ENCODE results near the gene PGBD2. TPM values are rescaled to one million over a fixed set of nuclear protein-coding genes. Genes with fewer than 3 reads are reported as not detected.

PGBD2 gene
- total and polyA plus RNA-seq, 4 donors, result 3.5 to 12.5 (median 5.0) TPM

GRCh38 chr1:248904437-248905216 is 1.4 kb upstream of the PGBD2 start:
- no peak overlapping the region for H3K4me3 ChIP-seq
- no peak overlapping the region for H3K9ac ChIP-seq (ENCODE audit: insufficient read depth in 1 of 2, low read length in 2 of 2)
- H3K27me3 ChIP-seq (ENCODE audit: control insufficient read depth in 3 of 3, insufficient read depth in 3 of 3, low read length in 2 of 3), result no peaks in the 10 kb centered on the region
- H3K9me3 ChIP-seq (ENCODE audit: control insufficient read depth in 4 of 4, insufficient read depth in 3 of 4, low read length in 3 of 4), result no peaks in the 10 kb centered on the region
- 95 to 96% methylated on average over 3 of the region's 3 CpGs for WGBS, 2 donors
- ATAC-seq (ENCODE audit: insufficient read depth, low FRiP score) (no peak), DNase-seq (no peak)
- peaks cover 0 to 9% (median 5%) of the 10 kb centered on the region in 5 donors for H3K4me1 ChIP-seq (ENCODE audit: control insufficient read depth in 5 of 5, insufficient read depth in 5 of 5, low read length in 5 of 5)
- no peak overlapping the region for H3K27ac ChIP-seq (ENCODE audit: low read depth in 1 of 2, low read length in 1 of 2)
- no peak for TF ChIP-seq CTCF (IDR thresholded peaks at IDR 0.05; ENCODE audit: control extremely low read depth, extremely low read depth)
- peaks cover 0 to 2% (median 0%) of the 10 kb centered on the region in 4 donors for H3K36me3 ChIP-seq (ENCODE audit: control insufficient read depth in 4 of 4, insufficient read depth in 4 of 4, low read length in 4 of 4)

GRCh38 chr1:248905662-248906008 is 400 bp upstream of the PGBD2 start:
- H3K9me3 ChIP-seq (ENCODE audit: control insufficient read depth in 4 of 4, insufficient read depth in 3 of 4, low read length in 3 of 4), result no peaks in the 10 kb centered on the region
- no peaks in the 10 kb centered on the region for H3K27me3 ChIP-seq (ENCODE audit: control insufficient read depth in 3 of 3, insufficient read depth in 3 of 3, low read length in 2 of 3)
- H3K27ac ChIP-seq (ENCODE audit: low read depth in 1 of 2, low read length in 1 of 2), result peak overlapping the region; percentile 75 to 100
- 25 to 33% methylated on average over 4 of the region's 4 CpGs for WGBS, 2 donors
- peak overlapping the region; percentile 53 to 63 for H3K9ac ChIP-seq (ENCODE audit: insufficient read depth in 1 of 2, low read length in 2 of 2)
- H3K4me1 ChIP-seq (ENCODE audit: control insufficient read depth in 5 of 5, insufficient read depth in 5 of 5, low read length in 5 of 5), result peaks cover 0 to 9% (median 5%) of the 10 kb centered on the region in 5 donors
- ATAC-seq (ENCODE audit: insufficient read depth, low FRiP score) (no peak), DNase-seq (no peak)
- H3K36me3 ChIP-seq (ENCODE audit: control insufficient read depth in 4 of 4, insufficient read depth in 4 of 4, low read length in 4 of 4), result peaks cover 0 to 7% (median 0%) of the 10 kb centered on the region in 4 donors
- no peak for TF ChIP-seq CTCF (IDR thresholded peaks at IDR 0.05; ENCODE audit: control extremely low read depth, extremely low read depth)
- peak overlapping the region; percentile 95 for H3K4me3 ChIP-seq

- no peak for TF ChIP-seq CTCF (IDR thresholded peaks at IDR 0.05; ENCODE audit: control extremely low read depth, extremely low read depth)
- Histone ChIP-seq H3K27ac (ENCODE audit: low read depth in 1 of 2, low read length in 1 of 2) (peak overlapping the region; percentile 87 to 94), H3K9ac (ENCODE audit: insufficient read depth in 1 of 2, low read length in 2 of 2) (peak overlapping the region; percentile 67 to 81), H3K27me3 (ENCODE audit: control insufficient read depth in 3 of 3, insufficient read depth in 3 of 3, low read length in 2 of 3) (no peaks in the 10 kb centered on the region), H3K9me3 (ENCODE audit: control insufficient read depth in 4 of 4, insufficient read depth in 3 of 4, low read length in 3 of 4) (no peaks in the 10 kb centered on the region), H3K4me3 (peak overlapping the region; percentile 52), H3K36me3 (ENCODE audit: control insufficient read depth in 4 of 4, insufficient read depth in 4 of 4, low read length in 4 of 4) (peaks cover 0 to 7% (median 0%) of the 10 kb centered on the region in 4 donors), H3K4me1 (ENCODE audit: control insufficient read depth in 5 of 5, insufficient read depth in 5 of 5, low read length in 5 of 5) (peaks cover 0 to 9% (median 5%) of the 10 kb centered on the region in 5 donors)
- WGBS, 2 donors, result 27 to 29% methylated on average over 18 of the region's 18 CpGs
- peak in 1 of 3 donors; percentile 57 for DNase-seq
- no peak for ATAC-seq (ENCODE audit: insufficient read depth, low FRiP score)
These were observed 972 bp downstream of the PGBD2 start for GRCh38 chr1:248906753-248907661.
